Panc1 (cell line): Measurements from ENCODE around the gene ABCG1. TPM values are rescaled to one million over a fixed set of nuclear protein-coding genes. Genes with fewer than 3 reads are reported as not detected.

Source experiments
- ATAC-seq: fragments of 200-7000 bp; cut with Tn5 transposase; 2 replicates; pipeline ENCODE4 v1.9.1; 2020; ENCODE audit warnings: mild to moderate bottlenecking, moderate library complexity
- BruUV-seq: library from RNA; stranded (reverse); fragments of 400-500 nt; replicated peaks from 2 replicates; lab custom pipeline; 2021; lab: Mats Ljungman, UMichigan
- CTCF ChIA-PET: fragments of 300-600 bp; sonication (Branson Sonifier 250); formaldehyde crosslinking; loops from one replicate; lab custom pipeline; 2022; ENCODE audit warnings: antibody characterized with exemption; lab: Charles Lee
- POLR2A ChIA-PET: fragments of 300-600 bp; sonication (Branson Sonifier 250); formaldehyde crosslinking; loops from one replicate; lab custom pipeline; 2022; ENCODE audit warnings: antibody characterized with exemption; lab: Charles Lee
- DNase-seq: peaks from one replicate; pipeline ENCODE4 v3.0.0-alpha.2; 2010; ENCODE audit warnings: low read depth, low spot score
- H3K27ac ChIP-seq: 2 replicates; pipeline ENCODE4 v1.5.1; 2011; ENCODE audit warnings: mild to moderate bottlenecking, low read length, inconsistent platforms
- H3K27me3 ChIP-seq: fragments of 200-500 bp; sonication (Bioruptor generic); 2 replicates; pipeline ENCODE4 v1.6.0; 2014; ENCODE audit warnings: low read length, inconsistent platforms; ENCODE audit not compliant: control insufficient read depth, insufficient read depth
- H3K36me3 ChIP-seq: fragments of 200-500 bp; sonication (Bioruptor generic); 2 replicates; pipeline ENCODE4 v1.5.1; 2014; ENCODE audit warnings: inconsistent platforms, mild to moderate bottlenecking, low read length, moderate library complexity; ENCODE audit not compliant: control insufficient read depth, insufficient read depth
- H3K4me1 ChIP-seq: 2 replicates; pipeline ENCODE4 v1.5.1; 2011; ENCODE audit warnings: inconsistent platforms, mild to moderate bottlenecking, low read length, moderate library complexity; ENCODE audit not compliant: control insufficient read depth, insufficient read depth
- H3K4me3 ChIP-seq, 2 experiments: 2 replicates each; pipeline ENCODE4 v1.5.1; 2011 to 2012; ENCODE audit warnings: low read depth in 2 of 2, low read length in 2 of 2, mild to moderate bottlenecking in 2 of 2, inconsistent platforms in 1 of 2, moderate library complexity in 1 of 2
- H3K9me3 ChIP-seq: fragments of 200-500 bp; sonication (Bioruptor generic); 2 replicates; pipeline ENCODE4 v1.5.1; 2014; ENCODE audit warnings: low read depth, mild to moderate bottlenecking, inconsistent platforms, low read length, moderate library complexity; ENCODE audit not compliant: control insufficient read depth, insufficient read depth
- CTCF ChIP-seq: fragments of 450-650 bp; IDR thresholded peaks from 2 replicates; pipeline ENCODE4 v1.5.1; 2017; ENCODE audit warnings: mild to moderate bottlenecking
- POLR2AphosphoS5 ChIP-seq: IDR thresholded peaks from 2 replicates; pipeline ENCODE4 v1.6.1; 2012; ENCODE audit warnings: mild to moderate bottlenecking, low read depth, low read length, moderate library complexity
- REST ChIP-seq, 2 experiments: IDR thresholded peaks; 2 replicates each; pipeline ENCODE4 v1.6.1; 2011 to 2012; ENCODE audit warnings: low read depth in 2 of 2, control low read depth in 1 of 2, low read length in 1 of 2, mild to moderate bottlenecking in 1 of 2, moderate library complexity in 1 of 2; ENCODE audit not compliant: insufficient read depth in 1 of 2
- SIN3A ChIP-seq: IDR thresholded peaks from 2 replicates; pipeline ENCODE4 v1.6.1; 2012; ENCODE audit warnings: low read depth, mild to moderate bottlenecking, low read length, moderate library complexity, borderline replicate concordance; ENCODE audit not compliant: insufficient read depth
- TCF7L2 ChIP-seq: IDR thresholded peaks from 2 replicates; pipeline ENCODE4 v1.6.1; 2011; ENCODE audit warnings: mild to moderate bottlenecking, low read depth, low read length, inconsistent platforms
- in situ Hi-C: cut with HindIII; loops from 2 replicates; pipeline ENCODE4 v1.10.0; 2016; ENCODE audit warnings: low sequenced_read_pairs, low pct_unique_long_range_greater_than_20kb
- intact Hi-C: fragments of 100-400 bp; cut with micrococcal nuclease; formaldehyde crosslinking; loops from one replicate; pipeline ENCODE4 v1.10.0; 2022; ENCODE audit not compliant: unreplicated experiment
- total RNA-seq: library from RNA; stranded (reverse); gene quantifications from one replicate; pipeline ENCODE4 v1.2.1, GENCODE V29; 2021; ENCODE audit not compliant: unreplicated experiment

ABCG1 gene
- total RNA-seq, 1 experiment from 2014 or later, result 0.80 TPM

GRCh38 chr21:42324896-42325295 is 106.0 kb downstream of the ABCG1 start:
- no TSS peak for BruUV-seq
- Histone ChIP-seq H3K36me3 (no peaks in the 10 kb centered on the region), H3K9me3 (no peaks in the 10 kb centered on the region), H3K4me1 (no peaks in the 10 kb centered on the region), H3K27ac (no peak overlapping the region), H3K4me3 (no peak overlapping the region), H3K27me3 (peaks cover 5% of the 10 kb centered on the region; the same call in 1 of the 2 replicates)
- ChIA-PET POLR2A (no interaction called here), CTCF (no interaction called here)
- TF ChIP-seq POLR2AphosphoS5 (no peak), SIN3A (no peak), TCF7L2 (no peak), REST (IDR thresholded peaks at IDR 0.05; ENCODE audit: insufficient read depth in 1 of 2, low read depth in 2 of 2, low read length in 1 of 2) (no peak), CTCF (no peak)
- DNase-seq (no peak), ATAC-seq (no peak)
- in situ Hi-C loops, result no loop called here
- intact Hi-C loops, result no loop called here

GRCh38 chr21:42330380-42331371 is 111.7 kb downstream of the ABCG1 start:
- no peaks in the 10 kb centered on the region for H3K36me3 ChIP-seq
- H3K27me3 ChIP-seq, result peaks cover 4% of the 10 kb centered on the region; the same call in 1 of the 2 replicates
- intact Hi-C loops, result no loop called here
- TF ChIP-seq POLR2AphosphoS5 (no peak), SIN3A (no peak), CTCF (no peak), REST (IDR thresholded peaks at IDR 0.05; ENCODE audit: insufficient read depth in 1 of 2, low read depth in 2 of 2, low read length in 1 of 2) (no peak)
- in situ Hi-C loops, result no loop called here
- ATAC-seq (no peak), DNase-seq (no peak)
- POLR2A ChIA-PET, result no interaction called here
- no peak overlapping the region for H3K4me3 ChIP-seq
- no peaks in the 10 kb centered on the region for H3K9me3 ChIP-seq
- CTCF ChIA-PET, result no interaction called here
- H3K27ac ChIP-seq, result no peak overlapping the region
- no peaks in the 10 kb centered on the region for H3K4me1 ChIP-seq
- BruUV-seq, result no TSS peak
